ENCODE measurements around the gene EEF1G. TPM values are rescaled to one million over a fixed set of nuclear protein-coding genes. Genes with fewer than 3 reads are reported as not detected.
"Not testable (repeated sequence)": the region's sequence is repeated elsewhere in the genome, so short reads cannot be mapped to it uniquely, and the experiment has no call there.

Gene EEF1G, protein sequence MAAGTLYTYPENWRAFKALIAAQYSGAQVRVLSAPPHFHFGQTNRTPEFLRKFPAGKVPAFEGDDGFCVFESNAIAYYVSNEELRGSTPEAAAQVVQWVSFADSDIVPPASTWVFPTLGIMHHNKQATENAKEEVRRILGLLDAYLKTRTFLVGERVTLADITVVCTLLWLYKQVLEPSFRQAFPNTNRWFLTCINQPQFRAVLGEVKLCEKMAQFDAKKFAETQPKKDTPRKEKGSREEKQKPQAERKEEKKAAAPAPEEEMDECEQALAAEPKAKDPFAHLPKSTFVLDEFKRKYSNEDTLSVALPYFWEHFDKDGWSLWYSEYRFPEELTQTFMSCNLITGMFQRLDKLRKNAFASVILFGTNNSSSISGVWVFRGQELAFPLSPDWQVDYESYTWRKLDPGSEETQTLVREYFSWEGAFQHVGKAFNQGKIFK
- total RNA-seq, result 1,000 to 10,000 TPM; 1,622 to 2,023 TPM

DNA sequence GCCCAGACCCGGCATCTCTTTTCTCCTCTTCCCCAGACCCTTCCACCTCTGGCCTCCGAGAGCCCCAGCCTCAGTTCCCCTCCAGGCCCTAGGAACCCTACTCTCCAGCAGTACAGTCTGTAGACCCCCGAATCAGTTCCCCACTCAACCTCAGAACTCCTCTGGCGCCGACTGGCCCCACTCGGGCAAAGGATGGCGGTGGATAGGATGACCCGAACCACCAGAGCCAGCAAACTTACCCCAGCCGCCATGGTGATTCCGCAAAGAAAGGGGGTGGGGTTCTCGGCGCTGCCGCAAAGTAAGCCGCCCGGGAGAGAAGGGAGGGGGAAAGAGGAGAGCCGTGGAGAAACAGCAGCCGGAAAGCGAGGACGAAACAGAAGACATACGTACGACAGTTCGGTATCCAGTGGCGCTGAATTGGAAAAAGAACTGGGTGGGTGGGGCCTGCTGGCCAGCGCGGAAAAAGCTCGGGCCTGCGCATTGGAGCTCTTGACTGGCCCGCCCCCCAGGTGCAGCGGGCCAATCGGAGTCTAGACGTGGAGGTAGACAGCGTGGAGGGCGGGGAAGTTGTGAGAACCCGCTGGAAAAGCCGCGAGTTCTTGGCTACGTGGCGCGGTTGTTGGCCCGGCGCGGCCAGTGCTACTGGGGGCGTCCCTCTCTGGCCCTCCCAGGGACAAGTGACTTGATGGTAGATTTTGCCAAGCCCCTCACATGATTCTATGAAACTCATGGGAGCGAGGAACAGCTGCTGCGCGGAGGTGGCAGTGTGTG is at the start of gene EEF1G:
EEF1G (minus strand) TSS at position 300 of the 771 bp plus-strand sequence; CDS start at position 251, 49 bp downstream.
- DNase-seq (ENCODE audit: low spot score in 2 of 2), result peak; percentile 95 to 98
- Mint-ChIP-seq H3K36me3 (peaks cover 51 to 55% of the 10 kb centered on the region in 2 donors), H3K9me3 (no peaks in the 10 kb centered on the region), H3K27ac (peak within 1 kb of the TSS; percentile 99 to 100)
- ATAC-seq, result peak; percentile 96

DNA sequence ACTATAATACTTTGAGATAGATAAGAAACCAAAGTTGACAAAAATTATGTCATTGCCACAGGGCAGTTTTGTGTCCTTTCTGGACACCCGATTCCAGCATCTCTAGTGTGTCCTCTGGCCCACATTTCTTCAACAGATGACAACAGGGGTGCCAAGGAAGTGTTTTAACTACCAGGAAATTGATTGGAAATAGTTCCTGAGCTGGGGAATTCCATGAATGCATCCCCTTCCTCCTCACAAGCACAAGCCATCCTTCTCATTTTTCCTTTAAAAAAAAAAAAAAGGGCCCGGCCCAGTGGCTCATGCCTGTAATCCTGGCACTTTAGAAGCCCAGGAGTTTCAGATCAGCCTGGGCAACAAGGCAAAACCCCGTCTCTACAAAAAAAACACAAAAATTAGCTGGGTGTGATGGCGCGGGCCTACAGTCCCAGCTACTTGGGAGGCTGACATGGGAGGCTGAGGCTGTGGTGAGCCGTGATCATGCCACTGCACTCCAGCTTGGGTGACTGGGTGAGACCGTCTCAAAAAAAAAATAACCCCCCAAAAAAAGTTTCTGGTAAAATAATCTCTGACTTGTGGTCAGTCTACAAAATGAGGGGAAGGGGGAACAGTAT is 48.9 kb upstream of the EEF1G start:
- Mint-ChIP-seq H3K36me3 (peaks cover 21 to 31% of the 10 kb centered on the region in 2 donors), H3K9me3 (no peaks in the 10 kb centered on the region)

DNA sequence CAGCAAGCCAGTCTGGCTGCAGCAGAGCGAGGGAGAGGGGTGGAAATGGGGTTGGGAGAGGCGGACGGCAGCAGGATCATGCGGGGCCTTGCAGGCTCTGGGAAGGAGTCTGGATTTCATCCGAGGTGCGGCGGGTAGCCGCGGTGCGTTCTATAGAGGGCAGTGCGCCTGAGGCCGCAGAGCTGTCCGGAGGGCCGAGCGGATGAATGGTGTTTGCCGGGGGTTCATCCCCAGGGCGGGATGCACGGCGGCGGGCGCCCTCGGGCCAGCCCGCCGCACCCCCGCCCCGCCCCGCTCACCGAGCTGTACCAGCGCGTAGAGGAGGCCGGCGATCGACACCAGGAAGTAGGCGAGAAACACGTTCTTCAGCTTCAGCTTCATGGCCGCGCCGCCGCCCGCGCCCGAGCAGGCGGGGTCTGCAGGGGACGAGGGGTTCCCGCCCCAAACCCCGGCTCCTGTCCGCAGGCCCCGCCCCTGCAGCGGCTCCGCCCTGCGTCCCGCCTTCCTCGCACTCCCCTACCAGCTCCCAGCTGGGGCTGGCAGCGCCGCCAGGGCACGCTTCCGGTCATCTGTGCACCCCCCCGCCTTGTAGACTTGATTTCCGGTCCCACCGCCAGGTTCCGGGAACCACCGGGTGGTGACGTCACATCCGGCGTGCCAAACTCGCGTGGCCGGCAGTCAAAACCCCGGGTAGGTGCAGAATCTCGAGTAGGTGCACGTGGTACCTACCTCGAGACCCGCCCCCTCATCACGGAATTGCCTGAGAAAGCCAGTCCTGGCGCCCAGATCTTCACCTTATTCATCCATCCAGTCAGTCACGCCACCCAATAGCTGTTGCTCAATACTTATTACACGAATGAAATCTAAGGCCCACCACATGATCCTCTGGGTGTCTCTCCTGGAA is 48.1 kb upstream of the EEF1G start, which contains the start of gene B3GAT3:
B3GAT3 (minus strand) TSS at position 420 of the 904 bp plus-strand sequence; CDS start at position 381, 39 bp downstream.
- peaks cover 21 to 27% of the 10 kb centered on the region in 2 donors for H3K36me3 Mint-ChIP-seq
- H3K27ac Mint-ChIP-seq, result peak within 1 kb of the TSS; percentile 92 to 98
- no peaks in the 10 kb centered on the region for H3K9me3 Mint-ChIP-seq
- DNase-seq (ENCODE audit: low spot score in 2 of 2) (peak; percentile 91 to 99), ATAC-seq (peak; percentile 94 to 95)

More for the DNA sequence above, 48.9 kb upstream of the EEF1G start:
- H3K27ac Mint-ChIP-seq, result peak overlapping the region; percentile 91 to 92
- DNase-seq (ENCODE audit: low spot score in 2 of 2) (no peak), ATAC-seq (no peak)

DNA sequence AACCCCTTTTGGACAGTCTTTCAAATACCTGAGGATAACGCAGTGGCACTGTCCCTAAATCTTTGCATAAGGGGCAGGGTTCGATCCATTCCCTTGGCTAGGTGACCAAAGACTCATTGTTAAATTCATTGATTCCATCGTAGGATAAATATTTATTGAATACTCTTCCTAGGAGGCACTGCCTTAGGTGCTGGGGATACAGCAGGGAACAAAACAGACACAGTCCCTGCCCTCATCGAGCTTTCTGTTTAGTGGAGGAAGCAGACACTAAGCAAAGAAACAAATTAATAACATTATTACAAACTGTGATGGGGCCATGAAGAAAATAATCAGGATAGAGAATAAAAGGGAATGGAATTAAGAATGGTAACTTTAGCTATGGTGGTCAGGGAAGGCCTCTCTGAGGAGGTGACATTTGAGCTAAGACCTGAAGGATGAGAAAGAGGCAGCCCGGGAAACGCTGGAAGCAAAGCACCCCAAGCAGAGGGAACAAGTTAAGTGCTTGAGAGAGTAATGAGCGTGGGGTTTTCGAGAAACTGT is 47.4 kb upstream of the EEF1G start:
- Mint-ChIP-seq H3K9me3 (no peaks in the 10 kb centered on the region), H3K36me3 (peaks cover 19 to 20% of the 10 kb centered on the region in 2 donors)
- no peak for DNase-seq (ENCODE audit: low spot score in 2 of 2)

DNA sequence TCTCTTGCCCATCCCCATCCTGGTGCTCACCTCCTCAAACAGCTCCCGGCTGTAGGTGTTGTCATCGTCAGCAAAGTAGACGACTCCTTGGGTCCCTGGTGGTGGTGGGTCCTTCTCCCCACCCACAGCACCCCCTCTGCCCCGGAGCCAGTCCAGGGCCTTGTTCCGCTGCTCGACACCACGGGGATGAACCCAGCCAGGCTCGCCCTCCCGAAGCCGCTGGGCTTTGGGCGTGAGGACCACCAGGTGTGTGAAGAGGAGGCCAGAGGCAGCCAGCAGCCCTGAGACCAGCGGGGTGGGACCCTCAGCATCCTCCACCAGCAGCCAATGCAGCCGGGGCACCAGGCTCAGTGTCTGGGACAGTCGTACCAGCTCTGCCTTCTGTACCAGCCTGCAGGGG is 43.3 kb upstream of the EEF1G start:
- ATAC-seq; DNase-seq (ENCODE audit: low spot score in 2 of 2); H3K9me3 Mint-ChIP-seq: not testable (repeated sequence)
- Mint-ChIP-seq H3K36me3 (peaks cover 16 to 19% of the 10 kb centered on the region in 2 donors), H3K27ac (peak overlapping the region in 1 of 2 donors; percentile 30)

More for the DNA sequence above, 47.4 kb upstream of the EEF1G start:
- H3K27ac Mint-ChIP-seq, result peak overlapping the region; percentile 92 to 98
- ATAC-seq, result no peak

DNA sequence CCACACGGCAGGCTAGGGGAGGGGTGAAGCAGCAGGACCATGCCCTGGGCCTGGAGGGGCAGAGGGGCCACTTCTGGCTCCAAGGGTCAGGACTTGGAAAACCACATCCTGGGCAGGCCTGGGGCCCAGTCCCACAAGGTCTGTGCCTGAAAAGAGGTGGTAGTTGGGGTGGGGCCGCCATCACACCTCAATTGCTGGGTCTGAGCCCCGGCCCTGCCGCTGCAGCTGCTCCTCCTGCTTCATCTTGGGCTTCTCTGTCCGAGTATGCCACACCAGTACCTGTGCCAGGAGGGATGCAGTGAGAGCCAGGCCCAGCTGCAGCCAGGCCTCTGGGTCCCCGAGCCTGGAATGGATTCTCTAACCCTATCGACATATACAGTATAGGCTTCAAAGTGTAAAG is 41.8 kb upstream of the EEF1G start:
- Mint-ChIP-seq H3K36me3 (peaks cover 13 to 16% of the 10 kb centered on the region in 2 donors), H3K9me3 (no peaks in the 10 kb centered on the region), H3K27ac (peak overlapping the region in 1 of 2 donors; percentile 86)
- ATAC-seq, result no peak
- no peak for DNase-seq (ENCODE audit: low spot score in 2 of 2)

DNA sequence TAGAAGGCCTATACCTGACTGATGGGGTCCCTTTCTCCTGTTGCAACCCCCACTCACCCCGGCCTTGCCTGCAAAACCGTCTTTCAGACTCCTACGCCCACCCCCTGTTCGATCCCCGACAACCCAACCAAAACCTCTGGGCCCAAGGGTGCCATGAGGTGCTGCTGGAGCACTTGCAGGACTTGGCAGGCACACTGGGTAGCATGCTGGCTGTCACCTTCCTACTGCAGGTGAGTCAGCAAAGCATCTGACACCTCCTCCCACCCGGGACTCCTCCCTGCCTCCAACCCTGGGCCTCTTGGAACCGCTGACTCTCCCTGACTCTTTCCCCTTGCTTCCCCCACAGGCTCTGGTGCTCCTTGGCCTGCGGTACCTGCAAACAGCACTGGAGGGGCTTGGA is 40.6 kb upstream of the EEF1G start:
- no peaks in the 10 kb centered on the region for H3K9me3 Mint-ChIP-seq
- DNase-seq (ENCODE audit: low spot score in 2 of 2) (no peak), ATAC-seq (peak in 1 of 2 donors; percentile 14)
- peak overlapping the region; percentile 86 to 95 for H3K27ac Mint-ChIP-seq
- H3K36me3 Mint-ChIP-seq, result peaks cover 15 to 19% of the 10 kb centered on the region in 2 donors

DNA sequence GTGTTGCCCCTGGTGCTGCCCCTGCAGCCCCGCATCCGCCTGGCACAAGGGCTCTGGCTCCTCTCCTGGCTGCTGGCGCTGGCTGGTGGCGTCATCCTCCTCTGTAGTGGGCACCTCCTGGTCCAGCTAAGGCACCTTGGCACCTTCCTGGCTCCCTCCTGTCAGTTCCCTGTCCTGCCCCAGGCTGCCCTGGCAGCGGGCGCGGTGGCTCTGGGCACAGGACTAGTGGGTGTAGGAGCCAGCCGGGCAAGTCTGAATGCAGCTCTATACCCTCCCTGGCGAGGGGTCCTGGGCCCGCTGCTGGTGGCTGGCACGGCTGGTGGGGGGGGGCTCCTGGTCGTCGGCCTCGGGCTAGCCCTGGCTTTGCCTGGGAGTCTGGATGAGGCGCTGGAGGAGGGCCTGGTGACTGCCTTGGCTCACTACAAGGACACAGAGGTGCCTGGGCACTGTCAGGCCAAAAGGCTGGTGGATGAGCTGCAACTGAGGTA is 39.6 kb upstream of the EEF1G start:
- Mint-ChIP-seq H3K9me3 (no peaks in the 10 kb centered on the region), H3K27ac (peak overlapping the region in 1 of 2 donors; percentile 86), H3K36me3 (peaks cover 15% of the 10 kb centered on the region in 2 donors)
- ATAC-seq, result no peak
- peak in 1 of 2 donors; percentile 64 for DNase-seq (ENCODE audit: low spot score in 2 of 2)

DNA sequence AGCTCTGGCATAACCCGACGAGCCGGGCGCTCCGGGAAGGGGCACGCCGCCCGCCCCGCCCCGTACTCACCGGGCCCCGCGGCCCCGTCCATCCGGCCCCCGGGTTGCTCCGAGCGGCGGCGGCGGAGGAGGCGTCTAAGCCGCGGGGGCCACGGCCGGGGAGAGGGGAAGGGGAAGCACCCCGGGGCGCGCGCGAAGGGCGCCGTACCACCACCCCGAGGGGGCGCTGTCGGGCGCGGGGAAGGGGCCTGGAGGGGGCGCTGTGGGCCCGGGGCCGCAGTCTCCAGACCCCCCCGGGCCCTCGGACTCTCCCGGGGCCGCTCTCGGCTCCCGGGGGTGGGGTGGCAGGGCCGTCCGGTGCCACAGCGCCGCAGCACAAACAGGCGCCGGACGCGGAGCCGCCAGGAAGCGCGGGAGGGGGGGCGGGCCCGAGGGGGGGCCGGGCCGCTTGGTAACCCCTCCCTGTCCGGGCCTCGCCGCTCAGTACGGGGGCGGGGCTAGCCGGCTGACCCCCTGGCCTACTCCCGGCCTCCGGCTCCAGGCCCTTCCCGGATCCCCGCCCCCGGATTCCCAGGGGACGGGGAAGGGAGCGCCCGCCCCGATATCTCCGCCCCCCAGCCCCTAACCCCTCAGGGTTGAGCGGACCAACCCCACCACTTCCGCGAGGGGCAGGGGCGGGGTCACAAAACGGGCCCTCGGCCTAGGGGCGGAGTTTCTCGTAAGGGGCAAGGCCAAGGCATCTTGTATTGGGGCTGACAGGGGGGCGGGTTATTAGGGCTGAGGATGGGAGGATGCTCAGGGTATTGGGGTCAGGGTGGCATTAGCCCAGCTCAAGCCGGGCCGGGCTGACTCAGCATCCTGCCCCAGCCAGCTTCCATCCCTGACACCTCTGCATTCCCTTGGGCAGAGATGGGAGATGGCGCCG is 38.9 kb upstream of the EEF1G start, which contains the start of the genes EML3 and ROM1:
EML3 (minus strand) TSS at position 410 of the 925 bp plus-strand sequence; CDS start at position 92, 318 bp downstream.
ROM1 (plus strand) TSS at position 892 of the 925 bp plus-strand sequence; CDS start at position 917, 25 bp downstream.
- Mint-ChIP-seq H3K36me3 (peaks cover 15% of the 10 kb centered on the region in 2 donors), H3K27ac (peak within 1 kb of the TSS; percentile 91 to 99), H3K9me3 (no peaks in the 10 kb centered on the region)
- DNase-seq (ENCODE audit: low spot score in 2 of 2), result peak; percentile 84 to 97
- ATAC-seq, result peak; percentile 59 to 81

DNA sequence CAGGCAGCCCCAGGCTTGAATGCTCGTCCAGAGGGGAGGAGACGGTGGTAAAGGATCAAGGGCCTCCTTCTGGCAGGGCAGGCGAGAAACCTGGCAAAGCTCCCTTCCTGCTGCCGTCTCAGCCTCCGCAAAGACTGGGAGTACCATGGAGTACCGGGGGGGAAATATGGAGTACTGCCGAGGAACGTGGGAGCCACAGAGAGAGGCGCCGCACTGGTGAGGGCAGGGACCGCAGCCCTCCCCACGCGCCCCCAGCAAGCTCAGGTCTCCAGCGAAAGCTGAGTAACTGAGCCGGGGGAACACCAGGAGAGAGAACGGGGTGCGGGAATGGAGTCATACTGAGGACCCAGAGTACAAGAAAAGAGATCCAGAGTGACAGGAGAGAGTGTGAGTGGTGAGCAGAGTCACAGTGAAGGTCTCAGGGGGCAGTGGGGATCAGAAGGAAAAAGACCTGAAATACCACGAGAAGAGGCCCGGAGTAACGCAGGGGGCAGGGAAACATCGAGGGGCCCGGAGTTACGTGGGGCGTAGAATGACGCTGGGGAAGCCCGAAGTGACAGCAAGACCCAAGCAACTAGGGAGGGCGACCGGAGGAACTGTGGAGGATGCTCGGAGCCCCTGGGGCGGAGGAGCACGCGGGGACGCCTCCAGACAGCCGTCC is 38.1 kb upstream of the EEF1G start:
- Mint-ChIP-seq H3K9me3 (no peaks in the 10 kb centered on the region), H3K27ac (peak overlapping the region; percentile 91 to 99), H3K36me3 (peaks cover 15% of the 10 kb centered on the region in 2 donors)
- ATAC-seq (peak; percentile 44 to 72), DNase-seq (ENCODE audit: low spot score in 2 of 2) (peak in 1 of 2 donors; percentile 70)

DNA sequence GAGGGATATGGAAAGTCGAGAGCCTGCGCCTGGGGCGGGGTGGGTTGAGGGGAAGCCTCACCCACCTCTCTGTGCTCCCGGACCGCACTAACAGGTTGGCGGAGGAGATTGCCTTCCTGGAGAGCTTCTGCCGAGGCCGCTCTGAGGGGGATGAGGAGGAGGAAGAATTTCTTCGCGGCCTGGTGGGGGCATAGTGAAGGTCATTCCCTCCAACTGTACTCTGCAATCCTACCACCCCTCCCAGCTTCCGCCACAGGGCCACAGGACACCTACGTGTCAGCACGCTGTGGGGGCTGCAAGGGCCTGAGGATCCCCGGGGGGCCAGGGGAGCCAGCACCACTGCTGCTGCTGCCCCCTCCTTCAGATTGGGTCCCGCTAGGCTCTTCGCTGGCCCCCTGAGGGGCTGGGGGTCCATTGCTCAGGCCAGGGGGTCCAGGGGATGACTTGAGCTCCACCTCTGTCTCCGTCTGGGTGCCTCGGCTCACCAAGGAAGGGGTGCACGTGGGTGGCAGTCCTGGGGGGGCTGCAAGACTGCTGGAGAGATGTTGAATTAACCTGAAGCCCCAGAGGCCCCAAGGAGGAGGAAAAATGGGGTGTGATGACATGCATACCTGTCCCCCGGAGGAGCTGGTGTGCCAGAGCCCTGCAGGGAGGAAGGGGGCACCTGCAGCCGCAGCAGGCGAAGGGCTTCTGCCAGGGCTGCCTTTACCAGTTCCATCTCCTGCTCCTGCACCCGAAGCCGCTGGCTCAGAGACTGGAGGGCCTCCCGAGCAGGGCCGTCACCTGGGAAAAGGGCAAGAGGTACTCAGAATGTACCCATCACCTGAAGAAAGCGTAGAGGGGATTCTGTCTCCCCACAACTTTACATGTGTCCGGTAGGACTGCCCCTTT is 37.4 kb upstream of the EEF1G start:
- peak overlapping the region; percentile 91 to 99 for H3K27ac Mint-ChIP-seq
- no peak for DNase-seq (ENCODE audit: low spot score in 2 of 2)
- no peaks in the 10 kb centered on the region for H3K9me3 Mint-ChIP-seq
- ATAC-seq, result no peak
- H3K36me3 Mint-ChIP-seq, result peaks cover 15% of the 10 kb centered on the region in 2 donors

DNA sequence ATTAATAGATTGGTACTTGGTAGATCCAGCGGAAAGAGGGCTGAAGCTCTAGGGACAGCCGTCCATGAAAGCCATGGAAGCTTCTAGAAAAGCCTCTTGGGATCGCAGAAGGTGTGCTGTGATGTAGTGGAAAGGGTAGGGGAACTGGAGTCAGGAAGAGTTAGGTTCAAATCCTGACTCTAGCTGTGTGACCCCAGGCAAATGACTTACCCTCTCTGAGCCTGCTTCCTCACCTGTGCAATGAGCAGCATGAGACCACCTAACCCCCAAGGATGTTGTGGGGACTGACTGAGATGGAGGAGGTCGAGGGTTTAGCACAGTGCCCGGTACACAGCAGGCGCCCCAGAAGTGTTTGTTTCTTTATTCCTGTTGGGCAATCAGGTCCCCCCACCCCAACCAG is 36.7 kb upstream of the EEF1G start:
- no peaks in the 10 kb centered on the region for H3K9me3 Mint-ChIP-seq
- peak overlapping the region; percentile 91 to 93 for H3K27ac Mint-ChIP-seq
- no peak for DNase-seq (ENCODE audit: low spot score in 2 of 2)
- ATAC-seq, result no peak
- H3K36me3 Mint-ChIP-seq, result peaks cover 15% of the 10 kb centered on the region in 2 donors

DNA sequence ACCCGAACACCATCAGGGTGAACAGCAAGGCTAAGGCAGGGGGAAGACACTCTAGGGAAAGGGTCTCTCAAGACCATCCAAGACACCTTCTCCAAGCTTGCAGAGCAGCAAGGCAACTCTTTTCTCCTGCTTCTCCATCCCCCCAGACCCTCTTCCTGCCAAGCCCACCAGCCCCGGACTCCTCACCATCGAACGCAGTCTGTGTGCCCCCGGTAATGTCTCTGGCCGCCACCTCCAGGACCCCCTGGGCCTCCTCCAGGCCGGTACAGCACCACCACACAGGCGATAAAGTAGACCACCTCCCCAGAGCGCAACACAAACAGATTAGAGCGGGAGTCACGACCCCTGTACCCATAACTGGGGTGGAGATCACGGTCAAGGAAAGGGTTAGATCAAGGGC is 35.1 kb upstream of the EEF1G start:
- Mint-ChIP-seq H3K36me3 (peaks cover 20% of the 10 kb centered on the region in 2 donors), H3K27ac (peak overlapping the region; percentile 4 to 53), H3K9me3 (no peaks in the 10 kb centered on the region)
- ATAC-seq (no peak), DNase-seq (ENCODE audit: low spot score in 2 of 2) (no peak)
